HUES48 (cell line): ENCODE results near the gene PDE5A.

Experiments used
- H3K27ac ChIP-seq: one replicate; pipeline ENCODE4 v1.7.0; 2013; ENCODE audit warnings: low read depth, low read length, inconsistent platforms
- H3K27me3 ChIP-seq: 2 replicates; pipeline ENCODE4 v1.6.1; 2013; ENCODE audit warnings: mild to moderate bottlenecking, low read length; ENCODE audit not compliant: control insufficient read depth, insufficient read depth
- H3K36me3 ChIP-seq: 2 replicates; pipeline ENCODE4 v1.6.1; 2013; ENCODE audit warnings: low read length; ENCODE audit not compliant: control insufficient read depth, insufficient read depth
- H3K4me1 ChIP-seq: 2 replicates; pipeline ENCODE4 v1.6.1; 2013; ENCODE audit warnings: mild to moderate bottlenecking, low read length; ENCODE audit not compliant: control insufficient read depth, insufficient read depth
- H3K4me3 ChIP-seq: 2 replicates; pipeline ENCODE4 v1.5.1; 2013; ENCODE audit warnings: mild to moderate bottlenecking, low read depth, low read length
- H3K9ac ChIP-seq: 2 replicates; pipeline ENCODE4 v1.6.1; 2013; ENCODE audit warnings: mild to moderate bottlenecking, low read depth, low read length, moderate library complexity
- H3K9me3 ChIP-seq: 2 replicates; pipeline ENCODE4 v1.6.1; 2013; ENCODE audit warnings: low read length; ENCODE audit not compliant: control insufficient read depth, insufficient read depth

PDE5A gene

DNA sequence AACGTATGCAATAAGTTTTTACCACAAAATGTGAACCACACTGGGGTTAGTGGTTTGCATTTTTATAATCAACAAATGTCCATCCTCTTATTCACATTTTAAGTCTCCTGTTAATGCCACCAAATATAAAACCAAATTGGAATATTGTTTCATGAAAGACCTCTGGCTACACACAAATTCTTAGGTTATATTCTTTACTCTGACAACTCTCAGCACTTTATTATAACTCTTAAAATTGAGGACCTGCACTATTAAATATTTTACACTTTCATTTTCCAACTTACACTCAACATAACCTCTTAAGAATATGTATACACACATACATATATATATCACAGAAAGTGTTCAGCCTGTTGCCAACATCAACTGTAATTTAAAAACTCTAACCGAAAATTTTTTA is 2.8 kb downstream of the PDE5A start:
- no peak overlapping the region for H3K27ac ChIP-seq
- no peaks in the 10 kb centered on the region for H3K9me3 ChIP-seq
- H3K4me3 ChIP-seq: no peak overlapping the region
- peaks cover 12% of the 10 kb centered on the region for H3K4me1 ChIP-seq
- H3K36me3 ChIP-seq: no peaks in the 10 kb centered on the region
- H3K27me3 ChIP-seq: no peaks in the 10 kb centered on the region
- no peak overlapping the region for H3K9ac ChIP-seq

DNA sequence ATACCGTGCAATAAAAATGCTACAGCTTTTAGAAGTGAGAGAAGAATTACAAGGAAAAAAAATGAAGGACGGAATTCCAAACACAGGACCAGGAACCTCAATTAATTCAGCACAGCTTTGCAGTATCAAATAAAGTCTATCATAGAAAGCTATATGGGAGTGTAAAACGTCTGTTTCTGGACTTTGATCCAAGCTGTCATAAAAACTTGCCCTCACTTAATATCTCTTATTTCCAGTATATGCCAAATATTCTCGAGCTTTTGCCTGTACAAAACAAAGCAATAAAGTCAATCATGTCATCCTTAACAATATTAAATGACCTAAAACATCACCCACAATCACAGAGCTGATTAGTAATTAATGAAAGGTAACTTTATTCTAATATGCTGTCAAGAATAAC is 4.2 kb downstream of the PDE5A start:
- no peaks in the 10 kb centered on the region for H3K9me3 ChIP-seq
- H3K4me3 ChIP-seq: no peak overlapping the region
- no peaks in the 10 kb centered on the region for H3K27me3 ChIP-seq
- no peaks in the 10 kb centered on the region for H3K36me3 ChIP-seq
- H3K4me1 ChIP-seq: peaks cover 9% of the 10 kb centered on the region
- H3K27ac ChIP-seq: no peak overlapping the region
- H3K9ac ChIP-seq: no peak overlapping the region

DNA sequence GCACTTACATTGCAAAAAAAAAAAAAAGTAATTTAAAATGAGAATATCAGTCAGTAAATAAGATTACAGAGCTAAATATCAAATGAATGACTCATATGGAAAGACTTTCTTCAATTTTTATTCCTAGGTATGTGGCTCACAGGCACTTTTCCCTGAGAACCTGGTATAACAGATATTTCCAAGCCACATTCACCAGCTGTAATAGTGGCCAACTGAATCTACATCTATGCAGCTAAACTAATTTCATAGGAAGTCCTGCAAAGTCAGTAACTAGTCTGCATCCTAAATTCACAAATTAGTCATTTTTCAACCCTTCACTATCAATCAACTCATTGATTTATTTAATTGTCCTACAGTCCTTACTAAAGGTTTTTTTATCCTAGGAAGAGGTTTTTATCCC is 5.6 kb downstream of the PDE5A start:
- Histone ChIP-seq H3K9me3 (no peaks in the 10 kb centered on the region), H3K9ac (no peak overlapping the region), H3K4me1 (peaks cover 7% of the 10 kb centered on the region; the same call in 1 of the 2 replicates), H3K36me3 (no peaks in the 10 kb centered on the region), H3K4me3 (no peak overlapping the region), H3K27ac (no peak overlapping the region), H3K27me3 (no peaks in the 10 kb centered on the region)

DNA sequence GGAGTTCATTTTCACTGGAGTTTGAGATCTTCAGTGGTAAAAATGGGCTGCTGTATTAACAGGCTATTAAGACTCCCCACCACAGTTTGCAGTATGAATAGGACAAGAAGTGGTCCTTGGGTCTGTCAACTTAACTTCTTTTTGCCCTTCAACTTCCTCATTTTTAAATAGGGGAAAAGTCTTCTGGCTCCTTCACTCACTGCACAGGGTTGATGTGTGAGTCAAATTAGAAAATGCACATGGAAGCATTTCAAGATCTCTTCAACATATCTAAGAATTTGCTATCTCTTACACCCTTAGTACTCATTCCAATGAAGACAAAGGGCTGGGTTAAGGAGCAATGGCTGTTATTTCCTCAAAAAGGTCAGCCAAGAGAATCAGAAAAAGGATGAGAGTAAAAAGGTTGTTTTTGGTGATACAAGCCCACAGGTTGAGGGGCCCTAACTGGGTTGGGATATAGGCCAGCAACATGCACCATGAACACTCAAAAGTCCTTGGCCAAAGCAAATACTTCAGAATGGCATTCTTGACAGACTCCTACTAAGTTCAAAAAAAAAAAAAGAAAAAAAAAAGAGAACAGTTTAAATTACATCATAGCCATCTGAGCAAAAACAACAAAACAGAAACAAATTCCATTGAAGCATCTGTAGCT is 13.4 kb downstream of the PDE5A start:
- H3K9me3 ChIP-seq: no peaks in the 10 kb centered on the region
- no peaks in the 10 kb centered on the region for H3K27me3 ChIP-seq
- no peak overlapping the region for H3K9ac ChIP-seq
- H3K27ac ChIP-seq: no peak overlapping the region
- no peaks in the 10 kb centered on the region for H3K36me3 ChIP-seq
- no peaks in the 10 kb centered on the region for H3K4me1 ChIP-seq
- no peak overlapping the region for H3K4me3 ChIP-seq

DNA sequence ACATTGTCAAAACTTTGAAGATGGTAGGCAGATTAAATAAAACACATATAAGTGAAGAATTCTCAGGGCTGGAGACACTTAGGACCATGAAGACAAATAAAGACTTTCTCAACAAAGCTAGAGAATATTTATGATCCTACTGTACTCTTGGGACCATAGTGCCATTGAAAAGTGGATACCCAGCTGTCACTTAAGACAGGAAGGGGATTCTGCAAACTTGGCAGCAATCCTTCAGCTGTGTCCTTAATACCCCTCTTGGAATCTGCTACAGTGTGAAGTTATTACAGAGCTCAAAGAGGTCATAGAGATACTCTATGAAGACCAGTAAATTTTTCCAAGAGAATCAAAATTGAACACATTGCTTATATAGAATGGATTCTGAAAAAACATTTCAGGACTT is 24.3 kb downstream of the PDE5A start:
- Histone ChIP-seq H3K4me3 (no peak overlapping the region), H3K27ac (no peak overlapping the region), H3K27me3 (no peaks in the 10 kb centered on the region), H3K9ac (no peak overlapping the region), H3K9me3 (no peaks in the 10 kb centered on the region), H3K36me3 (peaks cover 23% of the 10 kb centered on the region), H3K4me1 (no peaks in the 10 kb centered on the region)

DNA sequence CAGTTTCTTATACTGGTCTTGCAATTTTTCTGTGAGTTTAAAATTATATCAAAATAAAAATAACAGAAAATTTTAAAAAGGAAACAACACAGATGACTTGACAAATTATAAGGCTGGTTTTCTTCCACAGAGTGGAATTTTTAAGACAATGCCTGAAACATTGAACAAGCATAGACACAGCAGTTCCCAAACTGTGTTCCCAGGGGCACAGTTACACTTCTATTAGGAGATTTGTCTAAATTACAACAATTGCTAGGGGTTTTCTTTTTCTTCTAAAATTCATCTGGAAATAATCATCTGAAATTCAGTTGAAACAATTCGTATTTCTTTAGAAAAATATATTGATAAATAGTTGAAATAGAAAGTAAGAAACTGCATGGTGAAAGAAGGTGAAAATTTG is 26.2 kb downstream of the PDE5A start:
- Histone ChIP-seq H3K27me3 (no peaks in the 10 kb centered on the region), H3K4me1 (peaks cover 12% of the 10 kb centered on the region), H3K9ac (no peak overlapping the region), H3K9me3 (no peaks in the 10 kb centered on the region), H3K4me3 (no peak overlapping the region), H3K36me3 (peaks cover 23% of the 10 kb centered on the region), H3K27ac (no peak overlapping the region)

DNA sequence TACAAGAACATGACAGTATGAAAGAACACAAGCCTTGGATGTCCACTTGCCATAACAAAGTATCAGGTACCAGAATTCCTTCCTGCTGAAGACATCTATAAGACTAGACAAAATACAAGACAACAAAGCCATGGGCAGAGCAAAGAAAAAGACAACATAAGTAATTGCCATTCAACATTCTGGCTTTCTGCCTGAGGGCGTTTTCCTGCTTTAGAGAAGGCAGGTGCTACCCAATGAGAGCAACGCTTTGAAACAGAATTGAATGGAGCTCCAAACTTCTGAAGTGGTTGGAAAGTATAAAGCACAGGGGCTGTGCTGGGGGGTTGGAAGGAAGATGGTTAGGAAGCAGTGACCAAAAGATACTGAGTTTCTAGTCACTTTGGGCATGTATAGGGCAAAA is 30.1 kb downstream of the PDE5A start:
- peaks cover 13% of the 10 kb centered on the region for H3K36me3 ChIP-seq
- H3K27me3 ChIP-seq: no peaks in the 10 kb centered on the region
- H3K9me3 ChIP-seq: no peaks in the 10 kb centered on the region
- H3K9ac ChIP-seq: no peak overlapping the region
- peaks cover 41% of the 10 kb centered on the region for H3K4me1 ChIP-seq
- no peak overlapping the region for H3K4me3 ChIP-seq
- no peak overlapping the region for H3K27ac ChIP-seq

DNA sequence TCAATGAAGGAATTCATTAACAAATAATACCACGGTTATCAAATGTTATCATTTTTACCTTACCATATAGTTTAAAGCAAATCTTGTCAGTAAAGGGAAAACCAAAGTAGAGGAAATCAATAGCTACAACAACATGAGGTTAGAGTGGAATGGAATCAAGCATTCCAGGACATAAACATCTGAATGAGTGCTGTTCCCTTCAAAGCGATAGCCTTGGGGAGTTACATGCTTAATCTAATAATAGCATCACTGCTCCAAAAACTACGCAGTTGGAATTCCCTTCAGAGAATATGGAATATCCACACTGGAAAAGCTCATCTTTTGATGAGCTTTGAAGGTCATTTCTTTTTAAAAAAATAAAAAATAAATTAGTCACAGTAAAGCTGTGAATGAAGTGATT is 31.2 kb downstream of the PDE5A start:
- no peak overlapping the region for H3K9ac ChIP-seq
- no peaks in the 10 kb centered on the region for H3K9me3 ChIP-seq
- no peak overlapping the region for H3K27ac ChIP-seq
- H3K27me3 ChIP-seq: no peaks in the 10 kb centered on the region
- peaks cover 41% of the 10 kb centered on the region for H3K4me1 ChIP-seq
- H3K4me3 ChIP-seq: no peak overlapping the region
- peaks cover 13% of the 10 kb centered on the region; the same call in 1 of the 2 replicates for H3K36me3 ChIP-seq

DNA sequence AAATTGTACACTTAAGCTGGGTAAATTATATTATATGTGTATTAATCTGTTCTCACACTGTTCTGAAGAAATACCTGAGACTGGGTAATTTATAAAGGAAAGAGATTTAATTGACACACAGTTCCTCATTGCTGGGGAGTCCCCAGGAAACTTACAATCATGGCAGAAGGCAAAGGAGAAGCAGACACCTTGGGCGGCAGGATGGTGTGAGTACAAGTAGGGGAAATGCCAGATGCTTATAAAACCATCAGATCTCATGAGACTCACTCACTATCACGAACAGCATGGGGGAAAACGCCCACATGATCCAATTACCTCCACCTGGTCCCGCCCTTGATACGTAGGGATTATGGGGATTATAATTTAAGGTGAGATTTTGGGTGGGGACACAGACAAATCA is 34.9 kb downstream of the PDE5A start:
- Histone ChIP-seq H3K27me3 (no peaks in the 10 kb centered on the region), H3K4me1 (peaks cover 41% of the 10 kb centered on the region), H3K9ac (no peak overlapping the region), H3K27ac (no peak overlapping the region), H3K9me3 (no peaks in the 10 kb centered on the region), H3K4me3 (no peak overlapping the region), H3K36me3 (peaks cover 5% of the 10 kb centered on the region; the same call in 1 of the 2 replicates)

DNA sequence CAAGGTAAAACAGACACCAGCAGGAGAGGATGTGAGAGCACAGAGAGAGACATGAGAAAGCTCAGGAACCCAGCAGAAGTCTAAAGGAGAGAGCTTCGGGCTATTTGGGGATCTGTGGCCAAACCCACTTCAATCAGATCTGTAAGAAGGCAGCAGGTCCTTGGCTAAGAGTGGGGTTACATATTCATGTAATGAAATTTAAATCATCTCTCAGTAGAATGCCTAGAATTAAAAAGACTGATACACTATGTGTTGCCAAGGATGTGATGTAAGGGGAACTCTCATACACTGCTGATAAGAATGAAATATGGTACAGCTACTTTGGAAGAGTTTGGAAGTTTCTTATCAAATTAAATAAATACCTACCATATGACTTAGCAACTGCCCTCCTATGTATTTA is 35.8 kb downstream of the PDE5A start:
- Histone ChIP-seq H3K9ac (no peak overlapping the region), H3K4me3 (no peak overlapping the region), H3K27me3 (no peaks in the 10 kb centered on the region), H3K9me3 (no peaks in the 10 kb centered on the region), H3K36me3 (peaks cover 5% of the 10 kb centered on the region; the same call in 1 of the 2 replicates), H3K4me1 (peaks cover 34% of the 10 kb centered on the region), H3K27ac (no peak overlapping the region)

DNA sequence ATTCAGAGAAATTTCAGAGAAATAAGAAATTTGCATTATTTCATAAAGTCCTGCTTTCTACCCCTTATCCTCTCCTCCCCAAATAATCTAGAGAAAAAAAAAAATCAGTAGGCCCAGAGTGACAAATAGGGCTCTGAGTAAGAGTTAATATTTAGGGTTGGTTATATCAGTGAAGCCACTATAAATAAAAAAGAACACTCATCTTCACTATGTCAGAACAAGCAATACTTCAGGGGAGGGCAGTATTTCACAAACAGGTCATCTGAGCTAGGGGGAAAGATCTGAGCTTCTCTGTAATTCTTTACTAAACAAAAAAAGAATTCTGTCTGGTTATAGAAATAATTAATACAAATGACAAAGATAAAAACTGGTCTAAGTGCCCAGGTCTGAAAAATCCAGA is 39.4 kb downstream of the PDE5A start:
- H3K27me3 ChIP-seq: no peaks in the 10 kb centered on the region
- no peak overlapping the region for H3K4me3 ChIP-seq
- H3K9me3 ChIP-seq: no peaks in the 10 kb centered on the region
- H3K9ac ChIP-seq: no peak overlapping the region
- H3K36me3 ChIP-seq: peaks cover 9% of the 10 kb centered on the region
- no peak overlapping the region for H3K27ac ChIP-seq
- H3K4me1 ChIP-seq: no peaks in the 10 kb centered on the region
